Brain microvascular endothelial cell (primary cell): ENCODE results near the gene TCTN3.

ENCODE experiments used
- DNase-seq: peaks from one replicate; pipeline ENCODE4 v3.0.0-alpha.2; 2020
- H3K27ac ChIP-seq: fragments of 250-450 bp; sonication (Bioruptor Pico); 2 replicates; pipeline ENCODE4 v1.5.1; 2020; ENCODE audit warnings: mild to moderate bottlenecking, moderate library complexity
- H3K27me3 ChIP-seq: fragments of 250-450 bp; sonication (Bioruptor Pico); replicated peaks from 2 replicates; pipeline ENCODE4 v1.5.1; 2020; ENCODE audit warnings: mild to moderate bottlenecking
- H3K36me3 ChIP-seq: fragments of 250-450 bp; sonication (Bioruptor Pico); replicated peaks from 2 replicates; pipeline ENCODE4 v1.5.1; 2020; ENCODE audit warnings: mild to moderate bottlenecking
- H3K4me3 ChIP-seq: 2 replicates; pipeline ENCODE4 v1.5.1; 2011; ENCODE audit warnings: low read depth, mild to moderate bottlenecking, control low read depth, low read length, moderate library complexity
- CTCF ChIP-seq: IDR thresholded peaks from 2 replicates; pipeline ENCODE4 v1.5.1; 2011; ENCODE audit warnings: low read depth, mild to moderate bottlenecking, moderate library complexity, low read length, control low read depth, inconsistent platforms; ENCODE audit errors: missing control alignments
- in situ Hi-C: cut with HindIII; loops from 2 replicates; pipeline ENCODE4 v1.10.0; 2017; ENCODE audit warnings: low sequenced_read_pairs, low pct_ligation_motif_present

TCTN3 gene

GRCh38 chr10:95711492-95711891 lies 17.8 kb upstream of the TCTN3 start:
- TF ChIP-seq CTCF: no peak
- in situ Hi-C loops: no loop called here
- Histone ChIP-seq H3K27ac (no peak overlapping the region), H3K36me3 (no peaks in the 10 kb centered on the region), H3K4me3 (no peak overlapping the region), H3K27me3 (no peaks in the 10 kb centered on the region)
- no peak for DNase-seq

- Histone ChIP-seq H3K4me3 (no peak overlapping the region), H3K27me3 (no peaks in the 10 kb centered on the region), H3K36me3 (no peaks in the 10 kb centered on the region), H3K27ac (no peak overlapping the region)
- in situ Hi-C loops: no loop called here
- DNase-seq: no peak
- TF ChIP-seq CTCF: no peak
These were observed 13.3 kb upstream of the TCTN3 start for GRCh38 chr10:95706990-95707389.

- in situ Hi-C loops: no loop called here
- no peak overlapping the region for H3K4me3 ChIP-seq
- no peak for DNase-seq
- no peaks in the 10 kb centered on the region for H3K27me3 ChIP-seq
- H3K36me3 ChIP-seq: no peaks in the 10 kb centered on the region
- H3K27ac ChIP-seq: no peak overlapping the region
- TF ChIP-seq CTCF: no peak
These were observed 12.8 kb upstream of the TCTN3 start for GRCh38 chr10:95706573-95706972.

- H3K4me3 ChIP-seq: no peak overlapping the region
- DNase-seq: no peak
- in situ Hi-C loops: loop anchor here (25.0 kb wide), 1 partner anchor 164 kb away; no protein-coding TSS in a partner anchor
- TF ChIP-seq CTCF: no peak
- no peaks in the 10 kb centered on the region for H3K36me3 ChIP-seq
- H3K27ac ChIP-seq: no peak overlapping the region
- no peaks in the 10 kb centered on the region for H3K27me3 ChIP-seq
These were observed 4.7 kb upstream of the TCTN3 start for GRCh38 chr10:95698415-95698814.

- in situ Hi-C loops: loop anchor here (25.0 kb wide), 1 partner anchor 165 kb away; no protein-coding TSS in a partner anchor
- H3K36me3 ChIP-seq: no peaks in the 10 kb centered on the region
- no peak overlapping the region for H3K4me3 ChIP-seq
- no peaks in the 10 kb centered on the region for H3K27me3 ChIP-seq
- no peak for DNase-seq
- no peak for TF ChIP-seq CTCF
- H3K27ac ChIP-seq: no peak overlapping the region
These were observed 3.7 kb upstream of the TCTN3 start for GRCh38 chr10:95697429-95697828.

DNA sequence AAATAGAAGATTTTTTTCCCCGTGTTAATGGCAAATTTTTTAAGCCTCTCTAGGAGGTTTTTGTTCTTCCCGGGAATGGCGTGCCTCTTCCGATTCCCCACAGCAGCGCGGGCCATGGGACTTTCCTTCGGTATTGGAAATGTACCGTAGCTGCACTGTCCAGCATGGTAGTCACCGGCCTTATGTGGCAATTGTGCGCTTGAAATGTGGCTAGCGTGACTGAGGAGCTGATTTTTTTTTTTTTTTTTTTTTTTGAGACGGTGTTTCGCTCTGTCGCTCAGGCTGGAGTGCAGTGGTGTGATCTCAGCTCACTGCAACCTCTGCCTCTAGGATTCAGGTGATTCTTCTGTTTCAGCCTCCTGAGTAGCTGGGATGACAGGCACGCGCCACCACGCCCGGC lies 938 bp upstream of the TCTN3 start:
- Histone ChIP-seq H3K4me3 (no peak overlapping the region), H3K27me3 (no peaks in the 10 kb centered on the region), H3K36me3 (peaks cover 15% of the 10 kb centered on the region), H3K27ac (no peak overlapping the region)
- in situ Hi-C loops: loop anchor here (25.0 kb wide), 1 partner anchor 168 kb away; no protein-coding TSS in a partner anchor
- TF ChIP-seq CTCF: no peak
- DNase-seq: no peak
